Natural killer cell (primary cell): ENCODE measurements around the gene RIPOR1. TPM values are rescaled to one million over a fixed set of nuclear protein-coding genes. Genes with fewer than 3 reads are reported as not detected.

Experiments used
- ATAC-seq, 3 donors: fragments of 150-1000 bp in 2 of 3; fragments of 200-7000 bp in 1 of 3; cut with Tn5 transposase; 1 replicate in 1 of 3; 2 replicates in 2 of 3; pipeline ENCODE4 v1.10.0; 2021; ENCODE audit warnings: mild to moderate bottlenecking in 2 of 3, moderate library complexity in 2 of 3
- DNase-seq, 2 donors: peaks; one replicate each; pipeline versions ENCODE4 v3.0.0 to v3.0.0-alpha.2; 2013 to 2021; ENCODE audit warnings: mixed read lengths in 1 of 2
- H3K27ac ChIP-seq: one replicate; pipeline ENCODE4 v1.5.1; 2013; ENCODE audit warnings: mild to moderate bottlenecking, low read length
- H3K27me3 ChIP-seq: one replicate; pipeline ENCODE4 v1.6.1; 2013; ENCODE audit warnings: low read length; ENCODE audit not compliant: control insufficient read depth, insufficient read depth
- H3K36me3 ChIP-seq: one replicate; pipeline ENCODE4 v1.6.1; 2013; ENCODE audit warnings: low read length; ENCODE audit not compliant: control insufficient read depth, insufficient read depth
- H3K4me1 ChIP-seq: one replicate; pipeline ENCODE4 v1.6.1; 2013; ENCODE audit warnings: low read length; ENCODE audit not compliant: control insufficient read depth, insufficient read depth
- H3K4me3 ChIP-seq: one replicate; pipeline ENCODE4 v1.5.1; 2013; ENCODE audit warnings: low read length
- H3K9me3 ChIP-seq: one replicate; pipeline ENCODE4 v1.6.1; 2013; ENCODE audit warnings: low read length; ENCODE audit not compliant: control insufficient read depth, insufficient read depth
- H3K27ac Mint-ChIP-seq, 2 donors: one replicate each; pipeline ENCODE4 v1.8.0; 2022; ENCODE audit warnings: mild to moderate bottlenecking in 2 of 2, mixed read lengths in 2 of 2, moderate library complexity in 1 of 2
- H3K27me3 Mint-ChIP-seq, 2 donors: one replicate each; pipeline ENCODE4 v1.8.0; 2022; ENCODE audit warnings: low read depth in 2 of 2, mixed read lengths in 2 of 2
- H3K36me3 Mint-ChIP-seq: one replicate; pipeline ENCODE4 v1.8.0; 2022; ENCODE audit warnings: mixed read lengths
- H3K4me1 Mint-ChIP-seq, 2 donors: one replicate each; pipeline ENCODE4 v1.8.0; 2022; ENCODE audit warnings: mixed read lengths in 2 of 2
- H3K4me3 Mint-ChIP-seq: one replicate; pipeline ENCODE4 v1.8.0; 2022; ENCODE audit warnings: mild to moderate bottlenecking, moderate library complexity, mixed read lengths
- H3K9me3 Mint-ChIP-seq, 2 donors: one replicate each; pipeline ENCODE4 v1.8.0; 2022; ENCODE audit warnings: mixed read lengths in 2 of 2
- whole genome bisulfite sequencing: methylation state at CpG from one replicate; pipeline ENCODE4 v1.1.7; 2013; ENCODE audit warnings: missing lambda C conversion rate; ENCODE audit not compliant: insufficient coverage; 5-methylcytosine and 5-hydroxymethylcytosine counted together
- intact Hi-C: fragments of 100-400 bp; cut with micrococcal nuclease; formaldehyde crosslinking; loops from one replicate; pipeline ENCODE4 v1.14.2; 2022
- total RNA-seq, 4 donors: library from RNA; stranded (reverse); fragments of 120-200 nt in 1 of 4; gene quantifications; one replicate each; pipeline versions ENCODE4 v1.2.3 to v1.2.4, GENCODE V29; 2013 to 2022
- TF ChIP-seq, protein P1 (sequence below): fragments of 200-600 bp; IDR thresholded peaks from one replicate; pipeline ENCODE4 v1.8.0; 2022; ENCODE audit warnings: antibody characterized with exemption

Gene RIPOR1
- total RNA-seq, 3 donors from 2014 or later (not counting 1 experiment from before 2014, with no cell fraction given) = 68.2 to 118 (median 74.8) TPM

DNA sequence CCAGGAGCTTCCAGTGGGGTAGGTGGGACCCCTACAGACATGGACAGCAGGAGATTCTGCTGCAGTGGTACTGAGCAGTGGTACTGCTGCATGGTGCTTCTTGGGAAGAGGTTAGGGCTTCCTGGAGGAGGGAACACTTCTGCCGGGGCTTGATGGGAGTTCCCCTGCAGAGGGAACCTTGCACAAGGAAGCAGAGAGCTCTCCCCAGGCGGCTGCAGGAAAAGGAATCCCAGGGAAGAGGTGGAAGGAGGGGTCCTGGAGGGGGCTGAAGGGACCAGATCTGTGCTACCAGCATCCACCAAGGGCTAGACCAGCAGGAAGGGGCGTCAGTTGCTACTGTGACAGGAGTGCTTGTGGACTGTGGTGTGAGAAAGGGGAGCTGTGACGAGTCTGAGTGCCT, 10.6 kb downstream of the RIPOR1 start:
- intact Hi-C loops = loop anchor here (2.0 kb wide), 1 partner anchor 18 kb away; no protein-coding TSS in a partner anchor
- peaks cover 37 to 84% of the 10 kb centered on the region in 2 donors for H3K4me1 Mint-ChIP-seq
- peaks cover 17% of the 10 kb centered on the region for H3K36me3 ChIP-seq

DNA sequence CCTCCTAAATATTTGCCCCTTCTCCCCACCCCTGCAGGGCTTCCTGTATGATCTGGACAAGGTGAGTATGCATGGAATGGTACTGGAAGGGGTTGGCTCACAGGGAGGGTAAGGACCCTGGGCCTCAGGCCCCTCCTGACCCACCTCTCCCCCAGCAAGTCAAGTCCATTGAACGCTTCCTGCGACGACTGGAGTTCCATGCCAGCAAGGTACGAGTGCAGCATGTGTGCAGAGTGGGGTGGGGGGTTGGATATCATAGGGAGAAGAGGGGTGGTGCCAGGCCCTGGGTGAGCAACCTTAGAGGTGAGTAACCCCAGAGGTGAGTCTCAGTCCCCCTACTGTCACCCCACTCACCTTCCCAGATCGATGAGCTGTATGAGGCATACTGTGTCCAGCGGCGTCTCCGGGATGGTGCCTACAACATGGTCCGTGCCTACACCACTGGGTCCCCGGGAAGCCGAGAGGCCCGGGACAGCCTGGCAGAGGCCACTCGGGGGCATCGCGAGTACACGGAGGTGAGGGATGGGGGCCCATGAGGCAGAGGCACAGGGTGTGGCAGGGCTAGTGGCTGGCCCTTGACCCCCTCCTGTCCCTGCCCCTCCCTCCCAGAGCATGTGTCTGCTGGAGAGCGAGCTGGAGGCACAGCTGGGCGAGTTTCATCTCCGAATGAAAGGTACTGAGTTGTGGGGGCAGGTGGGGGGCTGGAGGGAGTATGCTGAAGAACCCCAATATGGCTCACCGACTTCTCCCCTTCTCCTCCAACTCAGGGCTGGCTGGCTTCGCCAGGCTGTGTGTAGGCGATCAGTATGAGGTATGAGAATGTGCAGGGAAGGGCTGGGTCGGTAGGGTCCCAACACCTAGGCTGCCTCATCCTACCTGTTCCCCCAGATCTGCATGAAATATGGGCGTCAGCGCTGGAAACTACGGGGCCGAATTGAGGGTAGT, 11.3 kb downstream of the RIPOR1 start:
- Mint-ChIP-seq H3K4me3 (peak overlapping the region; percentile 10), H3K9me3 (no peaks in the 10 kb centered on the region), H3K27me3 (no peaks in the 10 kb centered on the region), H3K4me1 (peaks cover 36 to 88% of the 10 kb centered on the region in 2 donors), H3K27ac (peak overlapping the region; percentile 70 to 84), H3K36me3 (no peaks in the 10 kb centered on the region)
- H3K4me1 ChIP-seq = peaks cover 46% of the 10 kb centered on the region
- TF ChIP-seq, protein P1, sequence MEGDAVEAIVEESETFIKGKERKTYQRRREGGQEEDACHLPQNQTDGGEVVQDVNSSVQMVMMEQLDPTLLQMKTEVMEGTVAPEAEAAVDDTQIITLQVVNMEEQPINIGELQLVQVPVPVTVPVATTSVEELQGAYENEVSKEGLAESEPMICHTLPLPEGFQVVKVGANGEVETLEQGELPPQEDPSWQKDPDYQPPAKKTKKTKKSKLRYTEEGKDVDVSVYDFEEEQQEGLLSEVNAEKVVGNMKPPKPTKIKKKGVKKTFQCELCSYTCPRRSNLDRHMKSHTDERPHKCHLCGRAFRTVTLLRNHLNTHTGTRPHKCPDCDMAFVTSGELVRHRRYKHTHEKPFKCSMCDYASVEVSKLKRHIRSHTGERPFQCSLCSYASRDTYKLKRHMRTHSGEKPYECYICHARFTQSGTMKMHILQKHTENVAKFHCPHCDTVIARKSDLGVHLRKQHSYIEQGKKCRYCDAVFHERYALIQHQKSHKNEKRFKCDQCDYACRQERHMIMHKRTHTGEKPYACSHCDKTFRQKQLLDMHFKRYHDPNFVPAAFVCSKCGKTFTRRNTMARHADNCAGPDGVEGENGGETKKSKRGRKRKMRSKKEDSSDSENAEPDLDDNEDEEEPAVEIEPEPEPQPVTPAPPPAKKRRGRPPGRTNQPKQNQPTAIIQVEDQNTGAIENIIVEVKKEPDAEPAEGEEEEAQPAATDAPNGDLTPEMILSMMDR = no peak
- H3K27ac ChIP-seq = no peak overlapping the region
- WGBS = 93% methylated on average over 16 of the region's 27 CpGs
- no peak overlapping the region for H3K4me3 ChIP-seq
- H3K27me3 ChIP-seq = no peaks in the 10 kb centered on the region
- no peaks in the 10 kb centered on the region for H3K9me3 ChIP-seq
- intact Hi-C loops = loop anchor here (2.0 kb wide), 1 partner anchor 19 kb away; no protein-coding TSS in a partner anchor
- peaks cover 19% of the 10 kb centered on the region for H3K36me3 ChIP-seq
- no peak for ATAC-seq
- DNase-seq = no peak

More for the DNA sequence above, 10.6 kb downstream of the RIPOR1 start:
- Histone ChIP-seq H3K4me1 (peaks cover 44% of the 10 kb centered on the region), H3K9me3 (no peaks in the 10 kb centered on the region), H3K4me3 (no peak overlapping the region), H3K27ac (peak overlapping the region; percentile 77), H3K27me3 (no peaks in the 10 kb centered on the region)
- ATAC-seq (no peak), DNase-seq (no peak)
- Mint-ChIP-seq H3K9me3 (no peaks in the 10 kb centered on the region), H3K36me3 (no peaks in the 10 kb centered on the region), H3K4me3 (peak overlapping the region; percentile 78), H3K27me3 (no peaks in the 10 kb centered on the region), H3K27ac (peak overlapping the region; percentile 70 to 84)
- 55% methylated on average over 3 of the region's 4 CpGs for WGBS
- TF ChIP-seq, protein P1 = no peak

DNA sequence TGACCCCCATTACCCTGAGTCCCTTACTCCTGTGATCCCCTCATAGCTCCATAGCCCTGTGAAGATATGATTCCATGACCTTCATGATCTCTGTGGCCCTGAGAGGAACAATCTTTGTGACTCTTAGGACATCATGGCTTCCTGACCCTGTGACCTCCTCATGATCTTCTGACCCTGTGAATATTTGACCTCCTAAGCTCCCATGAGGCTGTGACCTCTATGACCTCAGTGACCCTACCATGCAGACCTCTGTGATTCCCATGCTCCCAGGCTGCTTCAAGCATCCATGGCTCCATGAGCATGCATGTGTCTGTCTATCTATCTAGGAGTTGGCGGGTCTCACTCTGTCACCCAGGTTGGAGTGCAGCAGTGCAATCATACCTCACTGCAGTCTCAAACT, 12.1 kb downstream of the RIPOR1 start:
- Mint-ChIP-seq H3K4me1 (peaks cover 30 to 80% of the 10 kb centered on the region in 2 donors), H3K27ac (peak overlapping the region in 1 of 2 donors; percentile 84), H3K4me3 (peak overlapping the region; percentile 10), H3K9me3 (no peaks in the 10 kb centered on the region), H3K27me3 (no peaks in the 10 kb centered on the region), H3K36me3 (no peaks in the 10 kb centered on the region)
- DNase-seq = no peak
- Histone ChIP-seq H3K4me1 (peaks cover 46% of the 10 kb centered on the region), H3K36me3 (peaks cover 19% of the 10 kb centered on the region), H3K27ac (no peak overlapping the region), H3K4me3 (no peak overlapping the region), H3K27me3 (no peaks in the 10 kb centered on the region), H3K9me3 (no peaks in the 10 kb centered on the region)
- TF ChIP-seq, protein P1 = no peak
- 100% methylated on average over 1 of the region's 1 CpG for WGBS
- ATAC-seq = no peak
- intact Hi-C loops = no loop called here
